Cardiac fibroblast (primary cell): ENCODE data around the gene IL10RA.

ENCODE experiments used
- DNase-seq, 2 donors: peaks; one replicate each; pipeline versions ENCODE4 v3.0.0 to v3.0.0-alpha.2; 2010; ENCODE audit warnings: low read depth in 2 of 2
- H3K4me3 ChIP-seq, 2 donors: replicated peaks in 1 of 2; 1 replicate in 1 of 2; 2 replicates in 1 of 2; pipeline ENCODE4 v1.5.1; 2011; ENCODE audit warnings: low read depth in 2 of 2, low read length in 2 of 2, mild to moderate bottlenecking in 2 of 2, moderate library complexity in 1 of 2
- CTCF ChIP-seq: IDR thresholded peaks from one replicate; pipeline ENCODE4 v1.5.1; 2011; ENCODE audit warnings: low read depth, mild to moderate bottlenecking, low read length, inconsistent platforms

IL10RA gene

DNA sequence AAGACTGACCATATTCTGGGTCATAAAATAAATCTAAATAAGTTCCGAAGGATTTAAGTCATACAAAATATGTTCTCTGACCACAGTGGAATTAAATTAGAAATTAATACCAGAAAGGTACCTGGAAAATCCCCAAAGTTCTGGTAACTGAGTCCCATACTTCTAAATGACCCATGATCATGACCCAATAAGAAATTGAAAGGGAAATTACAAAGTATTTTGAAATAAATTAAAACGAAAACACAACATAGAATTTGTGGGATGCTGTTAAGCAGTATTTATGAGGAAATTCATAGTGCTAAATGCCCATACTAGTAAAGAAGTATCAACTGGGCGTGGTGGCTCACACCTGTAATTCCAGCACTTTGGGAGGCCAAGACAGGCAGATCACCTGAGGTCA is 23.4 kb upstream of the IL10RA start:
- no peak for DNase-seq
- H3K4me3 ChIP-seq: no peak overlapping the region
- no peak for TF ChIP-seq CTCF

- no peak overlapping the region for H3K4me3 ChIP-seq
- no peak for TF ChIP-seq CTCF
- no peak for DNase-seq
Observed at GRCh38 chr11:117966908-117967307, 19.3 kb upstream of the IL10RA start.

DNA sequence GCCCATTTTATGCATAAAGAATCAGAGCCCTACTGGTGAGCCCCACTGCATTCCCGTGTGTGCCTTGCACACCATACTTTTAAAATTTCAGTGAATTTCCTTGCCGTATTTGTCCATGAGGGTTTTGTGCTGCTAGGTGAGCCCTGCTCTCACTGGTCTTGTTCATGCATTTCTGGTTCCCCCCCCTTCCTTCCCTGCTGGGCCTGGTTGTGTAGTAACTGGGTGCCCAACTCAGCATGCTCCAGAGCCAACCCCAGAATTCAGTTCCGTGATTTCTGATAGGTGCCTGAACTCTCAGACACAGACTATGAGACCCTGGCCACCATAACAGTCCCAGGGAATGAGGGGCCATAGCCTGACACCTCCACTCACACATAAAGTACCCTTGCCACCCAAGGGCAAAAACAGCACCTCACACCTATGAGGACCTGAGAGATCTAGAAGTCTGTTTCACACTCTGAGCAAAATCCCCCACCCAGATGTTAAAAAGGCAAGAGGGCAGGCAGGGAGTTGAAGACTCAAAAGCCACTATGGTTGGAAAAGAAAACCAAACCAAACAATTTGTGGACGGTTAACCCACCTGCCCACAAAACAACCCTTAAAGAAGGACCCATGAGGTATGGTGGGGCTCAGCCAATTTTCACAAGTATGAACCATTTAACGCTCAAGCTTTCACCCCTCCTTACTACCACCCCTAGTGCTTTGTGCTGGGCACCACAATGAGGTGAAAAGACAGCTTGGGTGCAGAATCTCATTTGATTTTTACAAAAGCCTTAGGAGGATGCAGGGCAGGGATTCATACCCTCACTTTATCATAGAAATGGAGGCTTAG is 16.8 kb upstream of the IL10RA start:
- no peak overlapping the region for H3K4me3 ChIP-seq
- DNase-seq: no peak
- no peak for TF ChIP-seq CTCF

GRCh38 chr11:117970400-117971024 is 15.7 kb upstream of the IL10RA start:
- H3K4me3 ChIP-seq: no peak overlapping the region
- no peak for TF ChIP-seq CTCF
- DNase-seq: no peak

DNA sequence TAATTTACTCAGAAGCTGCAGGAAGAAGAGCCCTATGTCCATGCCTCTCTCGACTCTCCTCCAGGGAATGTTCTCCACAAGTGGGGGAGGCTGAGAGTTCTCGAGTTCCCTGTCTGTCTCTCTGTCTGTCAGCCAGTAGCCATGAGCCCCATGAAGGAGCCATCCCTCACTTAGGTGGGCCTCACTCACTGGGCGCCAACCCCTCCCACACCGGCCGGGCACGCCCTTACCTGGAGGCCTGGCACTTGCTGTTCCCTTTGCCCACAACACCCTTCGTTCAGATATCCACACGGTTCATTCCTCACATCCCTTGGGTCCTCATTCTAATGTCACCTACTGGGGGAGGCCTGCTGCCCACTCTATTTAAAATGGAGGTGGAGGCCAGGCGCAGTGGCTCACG is 14.2 kb upstream of the IL10RA start:
- no peak overlapping the region for H3K4me3 ChIP-seq
- DNase-seq: no peak
- no peak for TF ChIP-seq CTCF

DNA sequence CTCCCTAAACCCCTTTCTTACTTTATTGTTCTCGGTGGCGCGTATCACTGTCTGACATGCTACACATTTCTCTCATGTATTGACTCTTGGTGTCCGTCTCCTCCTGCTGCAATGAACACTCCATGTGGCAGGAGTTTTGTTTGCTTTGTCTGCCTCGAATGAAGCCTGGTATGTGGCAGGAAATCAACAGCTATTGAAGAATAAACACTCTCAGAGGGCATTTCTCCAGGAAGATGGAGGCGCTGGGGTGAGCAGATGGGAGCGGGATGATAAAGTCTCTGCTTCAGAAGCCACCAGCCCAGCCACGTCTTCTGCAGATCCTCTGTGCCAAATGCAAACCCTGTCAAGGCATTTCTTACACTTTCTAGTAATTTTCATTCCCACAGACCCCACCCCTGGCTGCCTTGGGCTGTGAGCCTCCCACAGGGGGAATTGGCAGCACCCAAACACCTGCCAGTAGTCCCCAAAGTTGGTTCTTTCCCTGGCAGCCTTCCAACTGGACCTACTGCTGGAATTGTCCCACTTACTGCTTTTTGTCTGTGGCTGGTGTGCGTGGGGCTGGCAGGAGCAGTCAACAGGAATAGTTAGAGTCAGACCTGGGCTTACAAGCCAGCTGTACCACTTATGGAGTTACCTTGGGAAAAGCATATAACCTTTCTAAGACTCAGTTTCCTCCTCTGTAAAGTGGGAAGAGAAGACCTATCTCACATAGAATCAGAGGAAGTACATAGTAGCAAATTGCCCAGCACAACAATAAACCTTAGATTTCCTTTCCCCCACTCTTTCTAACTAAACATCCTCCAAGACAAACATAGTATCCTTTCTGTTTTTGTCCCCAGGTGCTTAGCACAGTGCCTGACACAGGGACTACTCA is 13.3 kb upstream of the IL10RA start:
- no peak for DNase-seq
- TF ChIP-seq CTCF: no peak
- H3K4me3 ChIP-seq: no peak overlapping the region
